GM18858 (cell line): ENCODE results near the gene RTF2.
A peak's percentile ranks its signal among the peaks of the same experiment; 100 is the strongest.

Experiments used
- ATAC-seq: cut with Tn5 transposase; IDR thresholded peaks from one replicate; pipeline ENCODE4 v1.9.1; 2021; ENCODE audit not compliant: unreplicated experiment

Gene RTF2, protein sequence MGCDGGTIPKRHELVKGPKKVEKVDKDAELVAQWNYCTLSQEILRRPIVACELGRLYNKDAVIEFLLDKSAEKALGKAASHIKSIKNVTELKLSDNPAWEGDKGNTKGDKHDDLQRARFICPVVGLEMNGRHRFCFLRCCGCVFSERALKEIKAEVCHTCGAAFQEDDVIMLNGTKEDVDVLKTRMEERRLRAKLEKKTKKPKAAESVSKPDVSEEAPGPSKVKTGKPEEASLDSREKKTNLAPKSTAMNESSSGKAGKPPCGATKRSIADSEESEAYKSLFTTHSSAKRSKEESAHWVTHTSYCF

DNA sequence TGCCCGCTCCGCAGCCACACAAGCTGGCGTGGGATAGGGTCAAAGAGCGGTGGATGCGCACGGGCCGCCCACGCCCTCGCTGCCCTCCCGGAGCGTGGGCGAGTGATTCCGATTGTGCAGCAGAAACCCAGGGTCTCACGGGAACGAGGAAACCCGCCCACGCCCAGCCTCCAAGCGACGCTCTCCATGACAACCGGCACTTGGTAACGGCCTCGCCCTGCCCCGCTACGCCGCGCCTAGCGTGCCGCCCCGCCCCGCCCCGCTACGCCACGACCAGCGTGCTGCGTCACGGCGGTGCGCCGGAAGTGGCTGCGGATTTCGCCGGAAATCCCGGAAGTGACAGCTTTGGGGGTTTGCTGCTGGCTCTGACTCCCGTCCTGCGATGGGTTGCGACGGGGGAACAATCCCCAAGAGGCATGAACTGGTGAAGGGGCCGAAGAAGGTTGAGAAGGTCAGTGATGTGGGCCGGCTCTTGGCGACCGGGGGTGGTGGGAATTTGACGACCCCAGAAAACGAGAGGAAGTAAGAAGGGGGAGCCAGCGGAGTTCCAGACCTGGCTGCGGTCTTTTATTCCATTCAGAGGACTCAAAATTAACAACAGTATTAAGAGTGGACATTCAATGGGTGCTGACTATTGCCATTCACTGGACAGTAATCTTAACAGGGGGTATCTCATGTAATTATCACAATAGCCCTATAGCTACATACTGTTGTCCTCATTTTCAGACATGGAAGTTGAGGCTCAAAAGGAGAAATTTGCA is at the start of gene RTF2:
TSS of gene RTF2 (plus strand) at position 312 of the 761 bp plus-strand sequence. CDS start at position 383, 71 bp downstream.
- peak; percentile 94 for ATAC-seq

DNA sequence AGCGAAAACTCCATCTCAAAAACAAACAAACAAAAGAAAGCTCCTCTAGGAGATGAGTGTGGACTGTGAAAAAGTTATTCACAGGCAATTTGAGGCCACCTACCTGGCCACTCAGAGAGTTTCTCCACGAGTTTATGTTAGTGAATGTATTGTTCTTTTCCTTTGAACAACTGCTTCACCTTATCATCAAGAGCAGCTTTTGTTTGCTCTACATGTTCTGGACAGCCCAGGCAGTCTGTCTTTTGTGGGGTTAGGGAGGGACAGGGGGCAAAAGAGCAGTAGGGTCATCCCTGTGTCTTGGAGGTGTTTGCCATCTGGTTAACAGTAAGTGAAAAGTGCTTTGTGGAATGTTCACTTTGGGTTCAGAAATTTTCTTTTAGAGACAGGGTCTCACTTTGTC is 48.4 kb upstream of the RTF2 start:
- ATAC-seq: no peak

DNA sequence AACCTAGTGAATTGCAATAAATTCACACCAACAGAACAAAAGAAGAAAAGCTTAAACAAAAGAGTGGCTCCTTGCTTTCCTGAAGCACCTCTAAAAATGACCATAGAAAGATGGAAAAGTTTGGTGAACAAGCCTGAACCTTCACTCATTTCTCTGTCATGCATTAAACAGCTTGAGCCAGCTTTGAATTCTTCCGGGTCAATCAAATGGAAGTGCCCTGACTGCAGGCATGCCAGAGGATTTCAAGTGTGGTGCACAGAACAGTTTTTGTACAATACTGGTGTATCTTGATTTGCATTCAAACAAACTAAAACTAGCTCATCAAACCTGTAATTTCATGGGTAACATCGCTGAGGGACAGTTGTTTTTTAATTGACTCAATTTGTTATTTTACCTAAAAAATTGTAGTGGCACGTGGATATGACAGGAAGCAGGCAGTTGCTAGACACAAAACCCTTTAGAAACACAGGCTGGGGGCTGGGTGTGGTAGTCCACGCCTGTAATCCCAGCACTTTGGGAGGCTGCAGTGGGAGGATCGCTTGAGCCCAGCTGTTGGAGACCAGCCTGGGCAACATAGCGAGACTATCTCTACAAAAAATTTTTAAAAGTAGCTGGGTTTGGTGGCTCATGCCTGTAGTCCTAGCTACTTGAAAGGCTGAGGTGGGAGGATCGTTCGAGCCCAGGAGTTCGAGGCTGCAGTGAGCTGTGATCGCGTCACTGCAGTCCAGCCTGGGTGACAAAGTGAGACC is 47.3 kb upstream of the RTF2 start:
- no peak for ATAC-seq

- no peak for ATAC-seq
Observed at GRCh38 chr20:56422076-56422823, 46.2 kb upstream of the RTF2 start.

GRCh38 chr20:56422824-56423189 is 45.6 kb upstream of the RTF2 start:
- ATAC-seq: no peak

GRCh38 chr20:56423211-56423610 is 45.2 kb upstream of the RTF2 start:
- ATAC-seq: no peak

DNA sequence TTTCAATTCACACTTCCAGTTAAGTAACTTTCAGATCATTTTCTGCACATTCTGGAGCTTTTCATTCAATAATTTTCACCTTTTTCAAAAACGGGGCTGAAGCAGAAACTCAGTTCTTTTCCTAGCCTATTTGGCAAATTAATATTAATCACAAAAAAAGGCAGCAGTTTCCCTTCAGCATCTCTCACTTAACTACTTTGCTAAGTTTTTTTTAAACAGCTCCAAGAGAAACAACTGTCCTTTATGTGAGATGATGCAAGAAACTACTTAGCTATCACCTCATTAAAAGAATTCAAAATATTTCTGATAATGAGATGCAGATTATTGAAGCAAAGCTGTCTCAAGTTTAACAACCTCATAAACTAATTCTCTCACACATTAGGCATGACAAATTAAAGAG is 44.5 kb upstream of the RTF2 start:
- no peak for ATAC-seq

DNA sequence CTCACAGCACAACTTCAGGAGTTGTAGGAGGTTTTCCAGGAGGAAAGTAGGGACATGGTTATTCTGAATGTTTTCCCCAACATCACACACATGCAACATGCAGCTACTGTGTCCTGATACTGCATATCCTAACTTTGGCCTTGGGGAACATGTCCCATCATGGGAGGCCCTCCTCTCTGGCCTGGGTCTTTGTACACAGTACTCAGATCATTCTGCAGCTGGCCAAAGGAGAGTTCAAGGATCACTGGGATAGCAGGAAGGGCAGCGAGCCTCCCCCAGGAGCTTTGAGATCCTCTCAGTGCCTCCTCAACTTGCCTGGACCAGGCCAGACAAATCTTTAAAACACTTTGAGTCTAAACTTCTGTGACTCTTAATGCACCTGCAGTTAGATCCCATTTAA is 43.5 kb upstream of the RTF2 start:
- ATAC-seq: no peak

- ATAC-seq: no peak
Observed at GRCh38 chr20:56426026-56426425, 42.4 kb upstream of the RTF2 start.

DNA sequence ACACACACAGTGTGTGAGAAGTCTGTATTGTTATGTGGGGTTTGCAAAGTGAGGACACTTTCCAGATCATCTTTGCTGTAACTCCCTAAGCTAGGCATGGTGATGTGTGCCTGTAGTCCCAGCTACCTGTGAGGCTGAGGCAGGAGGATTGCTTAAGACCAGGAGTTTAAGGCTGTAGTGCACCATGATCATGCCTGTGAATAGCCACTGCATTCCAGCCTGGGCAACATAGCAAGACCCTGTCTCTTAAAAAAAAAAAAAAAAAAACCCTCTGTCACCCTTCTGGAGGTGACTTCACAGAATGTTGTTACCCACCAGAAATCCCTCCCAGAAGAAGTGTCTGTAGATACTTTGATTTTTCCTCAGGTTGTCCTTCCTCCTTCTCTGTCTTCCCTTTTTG is 41.5 kb upstream of the RTF2 start:
- no peak for ATAC-seq

DNA sequence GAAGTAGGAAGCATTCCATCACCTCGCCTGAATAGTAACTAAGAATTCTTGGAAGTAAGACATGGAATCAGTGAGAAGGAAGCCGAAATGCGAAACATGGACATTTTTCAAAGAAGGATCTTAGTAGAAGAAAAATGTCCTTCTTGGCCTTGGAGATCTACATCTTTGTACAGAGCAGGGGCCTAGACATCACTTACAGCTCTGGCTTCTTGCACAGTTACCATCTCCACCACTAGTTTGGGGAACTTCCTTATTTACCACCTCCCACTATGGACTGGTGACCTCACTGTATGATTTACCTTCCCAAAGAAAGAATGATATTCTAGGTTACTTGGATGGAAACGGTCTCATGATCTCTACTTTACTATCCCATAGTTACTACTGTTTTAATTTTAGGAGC is 40.6 kb upstream of the RTF2 start:
- ATAC-seq: no peak

GRCh38 chr20:56428410-56428809 is 40.0 kb upstream of the RTF2 start:
- no peak for ATAC-seq

DNA sequence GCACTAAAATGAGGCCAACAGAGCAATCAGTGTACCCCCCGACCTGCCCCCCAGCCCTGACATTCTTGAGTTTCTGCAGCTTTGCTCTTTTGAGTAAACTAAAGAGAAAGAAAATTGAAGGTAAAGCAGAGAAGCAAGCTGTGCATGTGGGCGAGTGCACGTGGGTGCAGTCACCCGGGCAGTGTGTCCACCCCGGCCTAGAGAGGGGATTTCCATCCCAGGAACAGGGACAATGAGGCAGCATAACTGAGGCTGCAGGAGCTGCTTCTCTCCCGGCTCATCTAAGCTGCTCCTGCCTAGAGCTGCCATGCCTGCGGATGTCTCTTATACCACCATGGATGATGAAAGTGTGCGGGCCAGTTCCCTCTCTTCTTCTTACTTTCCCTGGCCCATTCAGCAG is 39.5 kb upstream of the RTF2 start:
- ATAC-seq: no peak

DNA sequence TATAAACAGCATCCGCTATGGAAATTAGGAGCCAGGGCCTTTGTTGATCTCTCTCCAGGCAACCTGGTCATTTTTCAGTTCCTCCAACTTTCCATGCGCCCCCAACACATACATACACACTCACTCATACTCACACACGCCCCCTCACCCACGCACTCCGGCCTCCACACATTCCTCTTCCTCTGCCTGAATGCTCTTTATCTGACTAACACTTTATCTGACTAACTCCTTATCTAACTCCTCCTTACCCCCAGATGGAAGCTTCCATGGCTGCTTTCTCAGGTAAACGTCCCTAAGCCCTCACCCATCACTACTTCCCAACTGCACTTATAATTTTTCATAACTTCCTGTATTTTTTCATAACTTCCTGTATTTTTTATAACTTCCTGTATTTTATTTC is 38.9 kb upstream of the RTF2 start:
- no peak for ATAC-seq

DNA sequence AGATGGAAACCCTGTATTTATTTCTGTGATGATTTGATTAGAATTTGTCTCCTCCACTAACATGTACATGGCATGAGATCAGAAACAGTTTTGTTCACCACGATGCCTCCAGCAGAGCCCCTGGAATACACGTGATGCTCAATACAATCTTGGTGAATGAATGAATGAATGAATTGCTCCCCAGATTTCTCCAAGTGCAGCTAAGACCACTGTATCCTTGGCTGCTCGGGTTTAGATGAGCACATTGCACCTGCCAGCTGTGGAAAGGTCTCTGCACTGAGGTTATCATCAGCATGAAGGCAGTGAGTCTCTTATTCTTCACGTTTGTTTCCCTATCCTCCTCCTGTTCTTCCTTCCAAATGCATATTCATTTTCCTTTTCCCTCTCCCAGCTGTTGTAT is 38.5 kb upstream of the RTF2 start:
- no peak for ATAC-seq

DNA sequence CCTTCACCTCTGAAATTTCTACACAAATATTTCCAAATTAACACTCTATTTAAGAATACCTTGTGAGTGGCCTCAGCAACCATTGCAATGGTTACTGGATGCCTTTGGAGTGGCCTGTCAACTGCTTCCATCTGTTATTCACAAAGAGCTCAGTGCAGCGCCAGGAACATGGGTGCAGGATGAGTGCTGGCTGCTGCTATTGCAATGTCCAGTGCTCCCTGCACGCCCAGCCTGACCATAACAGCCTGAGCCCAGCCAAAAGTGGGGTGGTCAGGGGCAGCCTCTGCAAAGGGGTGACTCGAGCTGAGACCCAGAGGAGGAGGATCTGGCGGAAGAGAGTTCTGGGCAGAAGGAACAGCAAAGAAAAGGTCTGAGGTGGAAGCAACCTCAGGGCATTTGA is 38.0 kb upstream of the RTF2 start:
- no peak for ATAC-seq

- no peak for ATAC-seq
Observed at GRCh38 chr20:56430957-56431356, 37.5 kb upstream of the RTF2 start.

DNA sequence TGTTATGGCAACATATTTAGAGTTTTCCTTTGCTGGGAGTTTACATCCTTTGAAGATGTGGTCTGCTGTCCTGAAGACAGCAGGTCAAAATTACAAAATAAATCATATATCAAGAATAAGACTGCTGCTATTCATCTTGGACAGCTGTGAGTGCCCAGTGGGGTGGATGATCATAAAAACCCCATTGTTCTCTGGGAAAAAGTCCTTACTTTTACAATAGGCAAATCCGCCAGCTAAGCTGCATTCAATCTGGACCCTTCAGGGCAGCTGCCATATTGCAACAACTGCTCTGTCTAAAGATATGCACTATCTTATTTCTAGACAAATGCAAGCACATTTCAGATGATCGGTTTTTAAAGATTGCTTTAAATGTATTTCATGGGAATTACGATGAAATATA is 37.0 kb upstream of the RTF2 start:
- no peak for ATAC-seq

DNA sequence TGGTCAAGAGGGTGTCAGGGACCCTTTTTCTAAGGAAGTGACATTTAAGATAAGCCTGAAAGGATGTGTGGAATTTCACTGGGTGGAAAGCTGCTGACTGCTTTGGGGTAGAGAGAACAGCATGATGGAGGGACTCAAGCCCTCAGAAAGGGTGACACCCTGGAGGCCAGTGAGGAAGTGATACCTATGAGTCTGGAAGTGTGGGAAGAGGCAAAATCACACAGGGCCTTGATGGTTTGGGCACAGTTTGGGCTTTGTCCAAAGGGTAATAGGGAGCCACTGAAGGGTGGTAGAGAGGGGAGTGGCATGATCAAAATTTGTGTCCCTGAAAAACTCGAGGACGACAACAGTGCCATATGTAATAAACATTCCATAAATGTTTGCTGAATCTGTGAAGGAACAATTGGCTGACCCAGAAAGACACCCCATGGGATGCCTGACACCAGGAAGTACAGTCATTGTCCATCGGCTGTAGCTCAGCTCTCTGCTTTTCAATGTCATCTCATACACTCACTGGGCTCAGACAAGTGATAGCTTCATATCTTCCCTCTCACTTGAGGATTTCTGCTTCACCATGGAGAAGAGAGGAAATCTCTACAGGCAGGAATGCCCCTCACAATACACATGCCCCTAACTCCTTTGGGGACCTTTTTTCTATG is 35.1 kb upstream of the RTF2 start:
- no peak for ATAC-seq

GRCh38 chr20:56433880-56434255 is 34.6 kb upstream of the RTF2 start:
- ATAC-seq: no peak
